ENCODE measurements around the gene NLGN1.

NLGN1 gene

GRCh38 chr3:173743516-173743915 is 346.0 kb downstream of the NLGN1 start:
- Histone ChIP-seq H4K20me1 (ENCODE audit: insufficient read depth, low read length) (no peaks in the 10 kb centered on the region), H3K9me3 (ENCODE audit: low read length) (no peaks in the 10 kb centered on the region), H3K36me3 (ENCODE audit: insufficient read depth, low read length) (no peaks in the 10 kb centered on the region), H3K79me2 (ENCODE audit: insufficient read depth, low read length) (no peaks in the 10 kb centered on the region), H3K4me3 (ENCODE audit: low read depth, low read length, poor library complexity, severe bottlenecking) (no peak overlapping the region), H3K9ac (ENCODE audit: low read length) (no peak overlapping the region), H3K9me2 (ENCODE audit: low read depth, low read length) (no peaks in the 10 kb centered on the region), H3F3A (ENCODE audit: insufficient read depth, low read length) (no peaks in the 10 kb centered on the region), H3K27ac (ENCODE audit: low read depth, low read length, poor library complexity, severe bottlenecking) (no peak overlapping the region), H2AFZ (ENCODE audit: low read length) (no peak overlapping the region), H3K27me3 (ENCODE audit: insufficient read depth, low read length) (no peaks in the 10 kb centered on the region), H3K4me1 (ENCODE audit: insufficient read depth, low read length, severe bottlenecking) (no peaks in the 10 kb centered on the region), H3K4me2 (ENCODE audit: low read length) (no peak overlapping the region)
- TF ChIP-seq EZH2 (IDR thresholded peaks at IDR 0.05; ENCODE audit: borderline replicate concordance, low read length) = no peak
- TF ChIP-seq CTCF (IDR thresholded peaks at IDR 0.05; ENCODE audit: low read length) = no peak

- Histone ChIP-seq H3K79me2 (ENCODE audit: insufficient read depth, low read length) (no peaks in the 10 kb centered on the region), H3K4me1 (ENCODE audit: insufficient read depth, low read length, severe bottlenecking) (no peaks in the 10 kb centered on the region), H3K4me3 (ENCODE audit: low read depth, low read length, poor library complexity, severe bottlenecking) (no peak overlapping the region), H3K9me2 (ENCODE audit: low read depth, low read length) (no peaks in the 10 kb centered on the region), H3K9ac (ENCODE audit: low read length) (no peak overlapping the region), H2AFZ (ENCODE audit: low read length) (no peak overlapping the region), H3K9me3 (ENCODE audit: low read length) (no peaks in the 10 kb centered on the region), H3K27me3 (ENCODE audit: insufficient read depth, low read length) (no peaks in the 10 kb centered on the region), H4K20me1 (ENCODE audit: insufficient read depth, low read length) (no peaks in the 10 kb centered on the region), H3K36me3 (ENCODE audit: insufficient read depth, low read length) (no peaks in the 10 kb centered on the region), H3K27ac (ENCODE audit: low read depth, low read length, poor library complexity, severe bottlenecking) (no peak overlapping the region), H3F3A (ENCODE audit: insufficient read depth, low read length) (no peaks in the 10 kb centered on the region), H3K4me2 (ENCODE audit: low read length) (no peak overlapping the region)
- TF ChIP-seq CTCF (IDR thresholded peaks at IDR 0.05; ENCODE audit: low read length) (no peak), EZH2 (IDR thresholded peaks at IDR 0.05; ENCODE audit: borderline replicate concordance, low read length) (no peak)
Measured at GRCh38 chr3:173744479-173744878, 346.9 kb downstream of the NLGN1 start.

- Histone ChIP-seq H4K20me1 (ENCODE audit: insufficient read depth, low read length) (no peaks in the 10 kb centered on the region), H3K27me3 (ENCODE audit: insufficient read depth, low read length) (no peaks in the 10 kb centered on the region), H3K79me2 (ENCODE audit: insufficient read depth, low read length) (no peaks in the 10 kb centered on the region), H3K9me2 (ENCODE audit: low read depth, low read length) (no peaks in the 10 kb centered on the region), H3K4me1 (ENCODE audit: insufficient read depth, low read length, severe bottlenecking) (no peaks in the 10 kb centered on the region), H3K27ac (ENCODE audit: low read depth, low read length, poor library complexity, severe bottlenecking) (no peak overlapping the region), H3K4me2 (ENCODE audit: low read length) (no peak overlapping the region), H3K9ac (ENCODE audit: low read length) (no peak overlapping the region), H3K4me3 (ENCODE audit: low read depth, low read length, poor library complexity, severe bottlenecking) (no peak overlapping the region), H2AFZ (ENCODE audit: low read length) (no peak overlapping the region), H3K36me3 (ENCODE audit: insufficient read depth, low read length) (no peaks in the 10 kb centered on the region), H3F3A (ENCODE audit: insufficient read depth, low read length) (no peaks in the 10 kb centered on the region), H3K9me3 (ENCODE audit: low read length) (no peaks in the 10 kb centered on the region)
- TF ChIP-seq CTCF (IDR thresholded peaks at IDR 0.05; ENCODE audit: low read length) = no peak
- TF ChIP-seq EZH2 (IDR thresholded peaks at IDR 0.05; ENCODE audit: borderline replicate concordance, low read length) = no peak
Measured at GRCh38 chr3:173744895-173745294, 347.4 kb downstream of the NLGN1 start.

All from OCI-LY1 (cell line).